IMR-90 (cell line): ENCODE measurements around the gene MECP2. TPM values are rescaled to one million over a fixed set of nuclear protein-coding genes. Genes with fewer than 3 reads are reported as not detected.

Source experiments
- ATAC-seq: fragments of 200-7000 bp; cut with Tn5 transposase; 2 replicates; pipeline ENCODE4 v1.9.1; 2020; ENCODE audit warnings: low read depth, mild to moderate bottlenecking, moderate library complexity
- BruUV-seq: library from RNA; stranded (reverse); fragments of 400-500 nt; replicated peaks from 2 replicates; lab custom pipeline; 2021; lab: Mats Ljungman, UMichigan
- CTCF ChIA-PET: fragments of 300-600 bp; formaldehyde crosslinking; extraction: SDS; loops from one replicate; lab custom pipeline; 2021; ENCODE audit warnings: antibody characterized with exemption; lab: Yijun Ruan, JAX
- POLR2A ChIA-PET: fragments of 300-600 bp; sonication (Branson Sonifier 250); formaldehyde crosslinking; loops from one replicate; lab custom pipeline; 2022; ENCODE audit warnings: antibody characterized with exemption; ENCODE audit not compliant: unreplicated experiment; lab: Charles Lee
- DNase-seq: peaks from one replicate; pipeline ENCODE4 v3.0.0; 2013
- H2AFZ ChIP-seq: replicated peaks from 2 replicates; pipeline ENCODE3; 2013; ENCODE audit warnings: low read length, mild to moderate bottlenecking; ENCODE audit not compliant: poor library complexity
- H2AK5ac ChIP-seq: 2 replicates; pipeline ENCODE4 v1.6.1; 2013; ENCODE audit warnings: low read depth, low read length, inconsistent platforms
- H2AK9ac ChIP-seq: replicated peaks from 2 replicates; pipeline ENCODE3; 2013; ENCODE audit warnings: mild to moderate bottlenecking, low read depth, low read length, moderate library complexity; ENCODE audit not compliant: poor library complexity
- H2BK120ac ChIP-seq: 2 replicates; pipeline ENCODE4 v1.6.1; 2013; ENCODE audit warnings: low read depth, low read length, inconsistent platforms
- H2BK15ac ChIP-seq: 3 replicates; pipeline ENCODE4 v1.6.1; 2013; ENCODE audit warnings: low read depth, low read length, inconsistent platforms
- H2BK20ac ChIP-seq: 2 replicates; pipeline ENCODE4 v1.6.1; 2013; ENCODE audit warnings: low read depth, mild to moderate bottlenecking, inconsistent platforms, low read length, moderate library complexity
- H2BK5ac ChIP-seq: 2 replicates; pipeline ENCODE4 v1.6.1; 2013; ENCODE audit warnings: mild to moderate bottlenecking, low read depth, low read length, inconsistent platforms; ENCODE audit not compliant: poor library complexity, severe bottlenecking
- H3K14ac ChIP-seq: replicated peaks from 2 replicates; pipeline ENCODE4 v1.6.1; 2013; ENCODE audit warnings: low read depth, low read length, inconsistent platforms
- H3K18ac ChIP-seq: 2 replicates; pipeline ENCODE4 v1.6.1; 2013; ENCODE audit warnings: low read depth, low read length, control low read depth
- H3K23ac ChIP-seq: 2 replicates; pipeline ENCODE4 v1.6.1; 2013; ENCODE audit warnings: low read depth, low read length, inconsistent platforms
- H3K27ac ChIP-seq: 2 replicates; pipeline ENCODE4 v1.5.1; 2013; ENCODE audit warnings: mild to moderate bottlenecking, control low read depth, low read length; ENCODE audit not compliant: insufficient read depth
- H3K27me3 ChIP-seq: 2 replicates; pipeline ENCODE4 v1.6.1; 2013; ENCODE audit warnings: low read length; ENCODE audit not compliant: control insufficient read depth, insufficient read depth
- H3K36me3 ChIP-seq: 2 replicates; pipeline ENCODE4 v1.6.1; 2013; ENCODE audit warnings: low read length, mixed read lengths; ENCODE audit not compliant: control insufficient read depth, insufficient read depth
- H3K4ac ChIP-seq: 2 replicates; pipeline ENCODE4 v1.6.1; 2013; ENCODE audit warnings: low read depth, low read length, inconsistent platforms
- H3K4me1 ChIP-seq: 2 replicates; pipeline ENCODE4 v1.6.1; 2013; ENCODE audit warnings: low read length, mixed read lengths; ENCODE audit not compliant: control insufficient read depth, insufficient read depth
- H3K4me2 ChIP-seq: 2 replicates; pipeline ENCODE4 v1.6.1; 2013; ENCODE audit warnings: low read depth, mild to moderate bottlenecking, control low read depth, low read length, moderate library complexity
- H3K4me3 ChIP-seq: 2 replicates; pipeline ENCODE4 v1.5.1; 2013; ENCODE audit warnings: low read depth, mild to moderate bottlenecking, control low read depth, low read length, moderate library complexity; ENCODE audit not compliant: insufficient read depth
- H3K56ac ChIP-seq: 2 replicates; pipeline ENCODE4 v1.6.1; 2013; ENCODE audit warnings: low read length, inconsistent platforms; ENCODE audit not compliant: insufficient read depth; ENCODE audit errors: extremely low read depth
- H3K79me1 ChIP-seq, 2 experiments: 2 replicates each; pipeline ENCODE4 v1.6.1; 2013; ENCODE audit warnings: low read length in 2 of 2, inconsistent platforms in 1 of 2, low read depth in 1 of 2
- H3K9ac ChIP-seq: 2 replicates; pipeline ENCODE4 v1.6.1; 2013; ENCODE audit warnings: low read depth, low read length, control low read depth
- H3K9me1 ChIP-seq: 2 replicates; pipeline ENCODE4 v1.6.1; 2013; ENCODE audit warnings: low read length, inconsistent platforms; ENCODE audit not compliant: insufficient read depth
- H3K9me3 ChIP-seq: 2 replicates; pipeline ENCODE4 v1.6.1; 2013; ENCODE audit warnings: low read length; ENCODE audit not compliant: control insufficient read depth, insufficient read depth
- H4K20me1 ChIP-seq: 2 replicates; pipeline ENCODE4 v1.6.1; 2013; ENCODE audit warnings: low read length, inconsistent platforms; ENCODE audit not compliant: insufficient read depth
- H4K5ac ChIP-seq: 2 replicates; pipeline ENCODE4 v1.6.1; 2013; ENCODE audit warnings: mild to moderate bottlenecking, low read depth, low read length, control low read depth
- H4K8ac ChIP-seq, 2 experiments: 2 replicates each; pipeline ENCODE4 v1.6.1; 2013; ENCODE audit warnings: low read depth in 2 of 2, low read length in 2 of 2, control low read depth in 1 of 2, inconsistent platforms in 1 of 2
- H4K91ac ChIP-seq: 2 replicates; pipeline ENCODE4 v1.6.1; 2013; ENCODE audit warnings: low read depth, low read length, inconsistent platforms; ENCODE audit not compliant: insufficient read depth
- CTCF ChIP-seq: conservative IDR thresholded peaks from 2 replicates; pipeline ENCODE4 v1.5.1; 2012; ENCODE audit warnings: mild to moderate bottlenecking, low read depth, low read length, improper control_type of control experiment
- ELK1 ChIP-seq: fragments of 150-350 bp; IDR thresholded peaks from 2 replicates; pipeline ENCODE4 v1.6.1; 2016; ENCODE audit warnings: low read depth, mild to moderate bottlenecking, low read length, moderate library complexity, borderline replicate concordance
- FOS ChIP-seq: fragments of 150-350 bp; IDR thresholded peaks from 2 replicates; pipeline ENCODE4 v1.6.1; 2016; ENCODE audit warnings: low read depth, low read length
- MAFK ChIP-seq: IDR thresholded peaks from 2 replicates; pipeline ENCODE4 v1.6.1; 2012; ENCODE audit warnings: low read depth, low read length, improper control_type of control experiment
- MAZ ChIP-seq: IDR thresholded peaks from 2 replicates; pipeline ENCODE4 v1.6.1; 2012; ENCODE audit warnings: low read depth, mild to moderate bottlenecking, low read length, improper control_type of control experiment, moderate library complexity, borderline replicate concordance
- NFE2L2 ChIP-seq: fragments of 150-350 bp; IDR thresholded peaks from 2 replicates; pipeline ENCODE4 v1.6.1; 2016; ENCODE audit warnings: low read depth, mild to moderate bottlenecking, low read length
- RCOR1 ChIP-seq: IDR thresholded peaks from 2 replicates; pipeline ENCODE4 v1.6.1; 2012; ENCODE audit warnings: mild to moderate bottlenecking, low read length, improper control_type of control experiment; ENCODE audit not compliant: insufficient replicate concordance
- SMC3 ChIP-seq: fragments of 150-350 bp; IDR thresholded peaks from 2 replicates; pipeline ENCODE4 v1.6.1; 2016; ENCODE audit warnings: low read depth, mild to moderate bottlenecking, antibody characterized with exemption, low read length, moderate library complexity
- USF2 ChIP-seq: fragments of 150-350 bp; IDR thresholded peaks from 2 replicates; pipeline ENCODE4 v1.6.1; 2017; ENCODE audit warnings: mild to moderate bottlenecking, antibody characterized with exemption, low read length, low read depth
- WGBS, 2 experiments: methylation state at CpG; one replicate each; pipeline versions ENCODE4 v1.1.5 to v1.1.7; 2013; ENCODE audit warnings: missing lambda C conversion rate in 2 of 2; ENCODE audit not compliant: insufficient read length in 1 of 2; ENCODE audit errors: extremely low coverage in 2 of 2; 5-methylcytosine and 5-hydroxymethylcytosine counted together
- dilution Hi-C: fragments of 300-500 bp; cut with HindIII; formaldehyde crosslinking; loops from one replicate; pipeline ENCODE4 v1.14.3; 2018; ENCODE audit warnings: low sequenced_read_pairs; ENCODE audit not compliant: unreplicated experiment
- in situ Hi-C: fragments of 300-500 bp; cut with MboI; formaldehyde crosslinking; loops from 3 replicates; pipeline ENCODE4 v1.14.3; 2019; ENCODE audit warnings: low sequenced_read_pairs, inconsistent platforms, mixed read lengths
- intact Hi-C: fragments of 100-400 bp; cut with micrococcal nuclease; formaldehyde crosslinking; loops from 2 replicates; pipeline ENCODE4 v1.10.0; 2022
- polyA plus RNA-seq, 3 experiments: library from polyadenylated mRNA; depleted of rRNA; stranded (reverse); fragments of >200 nt; gene quantifications; 2 replicates each; pipeline ENCODE4 v1.2.3, GENCODE V29; 2012; ENCODE audit warnings: low replicate concordance in 1 of 3
- total RNA-seq: library from RNA; depleted of rRNA; stranded (reverse); fragments of >200 nt; gene quantifications from 2 replicates; pipeline ENCODE4 v1.2.3, GENCODE V29; 2012

MECP2 gene
- total and polyA plus RNA-seq, 2 of the 4 experiments (the other 2 are of a cell fraction): 8.4 to 10.1 TPM

GRCh38 chrX:154096140-154097002, 1.1 kb downstream of the MECP2 start (continued):
- TF ChIP-seq RCOR1 (no peak), USF2 (no peak)

- Histone ChIP-seq H4K5ac (no peak overlapping the region), H4K8ac (no peak overlapping the region), H3K14ac (no peak overlapping the region), H4K91ac (no peak overlapping the region), H2BK5ac (no peak overlapping the region), H3K36me3 (peaks cover 6% of the 10 kb centered on the region; the same call in 1 of the 2 replicates), H3K27ac (no peak overlapping the region), H3K27me3 (no peaks in the 10 kb centered on the region), H3K4me3 (no peak overlapping the region), H3K9me3 (no peaks in the 10 kb centered on the region), H3K56ac (no peak overlapping the region), H3K79me1 (peaks cover 0 to 31% of the 10 kb centered on the region in 2 experiments; a peak in 1 of 4 replicates), H3K23ac (no peak overlapping the region), H3K4me1 (peaks cover 5% of the 10 kb centered on the region), H2AK9ac (no peak overlapping the region), H3K4me2 (0 out of 2 replicates have a peak overlapping the region, but pooled peaks have one; percentile 29), H3K9ac (no peak overlapping the region), H2AFZ (no peak overlapping the region), H3K4ac (no peak overlapping the region), H2AK5ac (no peak overlapping the region), H2BK20ac (no peak overlapping the region), H3K9me1 (peaks cover 12% of the 10 kb centered on the region; the same call in 1 of the 2 replicates), H2BK15ac (no peak overlapping the region), H4K20me1 (peaks cover 58% of the 10 kb centered on the region), H3K18ac (no peak overlapping the region), H2BK120ac (no peak overlapping the region)
- ChIA-PET POLR2A (no interaction called here), CTCF (no interaction called here)
- no peak for DNase-seq
- WGBS, 2 experiments: 60% methylated on average over 1 of the region's 6 CpGs; no CpG with 5 or more reads in 1 of the 2 experiments
- BruUV-seq: no TSS peak
- ATAC-seq: no peak
- intact Hi-C loops: loop anchor here (5.0 kb wide), 1 partner anchor 48 kb away; no protein-coding TSS in a partner anchor
- in situ Hi-C loops: no loop called here
- dilution Hi-C loops: no loop called here
- TF ChIP-seq ELK1: no peak
- TF ChIP-seq CTCF: no peak
- TF ChIP-seq SMC3: no peak
- TF ChIP-seq USF2: no peak
- no peak for TF ChIP-seq MAZ
- TF ChIP-seq FOS: no peak
- TF ChIP-seq MAFK: no peak
- TF ChIP-seq NFE2L2: no peak
These were observed 2.7 kb downstream of the MECP2 start for GRCh38 chrX:154094833-154095232.
